K562 (cell line): ENCODE results near the gene TRMT2A. TPM values are rescaled to one million over a fixed set of nuclear protein-coding genes. Genes with fewer than 3 reads are reported as not detected.

ENCODE experiments used
- E4F1 ChIP-seq: fragments of 250-450 bp; sonication (Bioruptor Pico); IDR thresholded peaks from 2 replicates; pipeline ENCODE4 v1.5.0; 2021; ENCODE audit warnings: mild to moderate bottlenecking, borderline replicate concordance
- HDAC6 ChIP-seq: IDR thresholded peaks from 2 replicates; pipeline ENCODE4 v1.6.1; 2012; ENCODE audit warnings: low read depth, mild to moderate bottlenecking, control low read depth, inconsistent platforms, low read length, moderate library complexity
- IRF1 ChIP-seq: sonication (generic); formaldehyde crosslinking; IDR thresholded peaks from 2 replicates; pipeline ENCODE4 v1.8.0; 2022; ENCODE audit warnings: missing genetic modification reagents, mild to moderate bottlenecking, borderline replicate concordance
- IRF2 ChIP-seq: sonication (generic); formaldehyde crosslinking; IDR thresholded peaks from 2 replicates; pipeline ENCODE4 v1.8.1; 2022; ENCODE audit warnings: mild to moderate bottlenecking, missing genetic modification reagents
- MAX ChIP-seq: sonication (generic); formaldehyde crosslinking; IDR thresholded peaks from 2 replicates; pipeline ENCODE4 v1.9.0; 2022; ENCODE audit warnings: mild to moderate bottlenecking, missing genetic modification reagents
- MED1 ChIP-seq: sonication (generic); formaldehyde crosslinking; IDR thresholded peaks from 2 replicates; pipeline ENCODE4 v1.8.1; 2023; ENCODE audit warnings: missing genetic modification reagents, borderline replicate concordance
- NR0B1 ChIP-seq: fragments of 450-650 bp; IDR thresholded peaks from one replicate; pipeline ENCODE4 v1.6.1; 2018; ENCODE audit warnings: mild to moderate bottlenecking, moderate library complexity; ENCODE audit not compliant: partially characterized antibody
- SETDB1 ChIP-seq: IDR thresholded peaks from one replicate; pipeline ENCODE4 v1.6.1; 2012; ENCODE audit warnings: low read length, control low read depth, inconsistent platforms
- ZC3H4 ChIP-seq: sonication (generic); formaldehyde crosslinking; IDR thresholded peaks from 2 replicates; pipeline ENCODE4 v1.9.0; 2021; ENCODE audit warnings: missing genetic modification reagents, borderline replicate concordance
- ZHX1 ChIP-seq: fragments of 150-350 bp; conservative IDR thresholded peaks from 2 replicates; pipeline ENCODE4 v1.6.1; 2014; ENCODE audit warnings: low read length
- ZNF282 ChIP-seq: sonication (generic); formaldehyde crosslinking; IDR thresholded peaks from 2 replicates; pipeline ENCODE4 v1.8.1; 2023; ENCODE audit warnings: missing genetic modification reagents
- ZNF561 ChIP-seq: fragments of 450-650 bp; formaldehyde crosslinking; conservative IDR thresholded peaks from 2 replicates; pipeline ENCODE4 v1.4.0; 2020; ENCODE audit warnings: mild to moderate bottlenecking, moderate library complexity
- polyA plus RNA-seq, 8 experiments: library from polyadenylated mRNA; depleted of rRNA in 4 of 8; stranded (reverse) in 5 of 8; unstranded in 3 of 8; fragments of >200 nt; fragmentation: Nextera tagmentation in 2 of 8; fragmentation: Illumina TruSeq in 1 of 8; extraction: Ambion mirVana in 2 of 8; extraction: Trizol in 1 of 8; gene quantifications; 2 replicates each; pipeline versions ENCODE4 v1.2.1 to v1.2.3, GENCODE V29; 2011 to 2014; ENCODE audit warnings: inconsistent platforms in 1 of 8, missing spikeins in 1 of 8
- total RNA-seq, 7 experiments: library from RNA; depleted of rRNA in 6 of 7; stranded (reverse); fragments of >200 nt in 6 of 7; fragmentation: Illumina TruSeq in 2 of 7; extraction: Trizol in 2 of 7; gene quantifications; 2 replicates each; pipeline versions ENCODE4 v1.2.1 to v1.2.3, GENCODE V29; 2011 to 2021; ENCODE audit warnings: low replicate concordance in 1 of 7

The TRMT2A gene
- total and polyA plus RNA-seq, 9 of the 15 experiments (the other 6 are each of a cell fraction or from before 2014, with no cell fraction given): 1.6 to 265 (median 140) TPM

GRCh38 chr22:20099099-20099711 is 17.8 kb downstream of the TRMT2A start (continued):
- no peak for TF ChIP-seq E4F1 (CRISPR knock-in tag)
- peak; percentile 15 for TF ChIP-seq SETDB1
- TF ChIP-seq HDAC6: peak; percentile 27; the same call in 1 of the 2 replicates
- TF ChIP-seq ZNF282 (CRISPR knock-in tag): peak; percentile 78; the same call in 1 of the 2 replicates
- TF ChIP-seq MED1 (CRISPR knock-in tag): peak; percentile 74; the same call in 1 of the 2 replicates
- peak; percentile 59 for TF ChIP-seq MAX (CRISPR knock-in tag)
- TF ChIP-seq IRF1 (CRISPR knock-in tag): no peak
- TF ChIP-seq IRF2 (CRISPR knock-in tag): peak; percentile 88; the same call in 1 of the 2 replicates
- TF ChIP-seq ZC3H4: 0 out of 2 replicates have a peak, but pooled peaks have one; percentile 81
- TF ChIP-seq NR0B1: no peak
- no peak for TF ChIP-seq ZHX1
- no peak for TF ChIP-seq ZNF561 (CRISPR knock-in tag)
